IPS-20b (cell line): Measurements from ENCODE around the gene CDC16.
A peak's percentile ranks its signal among the peaks of the same experiment; 100 is the strongest.

Source experiments
- H3K27ac ChIP-seq: one replicate; pipeline ENCODE4 v1.5.1; 2013; ENCODE audit warnings: low read length
- H3K27me3 ChIP-seq: 2 replicates; pipeline ENCODE4 v1.6.1; 2013; ENCODE audit warnings: mild to moderate bottlenecking, low read length, inconsistent platforms; ENCODE audit not compliant: insufficient read depth
- H3K36me3 ChIP-seq: 2 replicates; pipeline ENCODE4 v1.6.1; 2013; ENCODE audit warnings: low read depth, mild to moderate bottlenecking, inconsistent platforms, low read length, moderate library complexity; ENCODE audit not compliant: insufficient read depth
- H3K4me1 ChIP-seq: 2 replicates; pipeline ENCODE4 v1.6.1; 2013; ENCODE audit warnings: mild to moderate bottlenecking, control low read depth, inconsistent platforms, low read length, moderate library complexity; ENCODE audit not compliant: insufficient read depth
- H3K4me3 ChIP-seq: 2 replicates; pipeline ENCODE4 v1.5.1; 2013; ENCODE audit warnings: mild to moderate bottlenecking, low read length, inconsistent platforms
- H3K9ac ChIP-seq: 2 replicates; pipeline ENCODE4 v1.6.1; 2013; ENCODE audit warnings: low read depth, mild to moderate bottlenecking, inconsistent platforms, low read length, moderate library complexity
- H3K9me3 ChIP-seq: 2 replicates; pipeline ENCODE4 v1.6.1; 2013; ENCODE audit warnings: mild to moderate bottlenecking, low read depth, low read length, inconsistent platforms; ENCODE audit not compliant: insufficient read depth

The CDC16 gene

DNA sequence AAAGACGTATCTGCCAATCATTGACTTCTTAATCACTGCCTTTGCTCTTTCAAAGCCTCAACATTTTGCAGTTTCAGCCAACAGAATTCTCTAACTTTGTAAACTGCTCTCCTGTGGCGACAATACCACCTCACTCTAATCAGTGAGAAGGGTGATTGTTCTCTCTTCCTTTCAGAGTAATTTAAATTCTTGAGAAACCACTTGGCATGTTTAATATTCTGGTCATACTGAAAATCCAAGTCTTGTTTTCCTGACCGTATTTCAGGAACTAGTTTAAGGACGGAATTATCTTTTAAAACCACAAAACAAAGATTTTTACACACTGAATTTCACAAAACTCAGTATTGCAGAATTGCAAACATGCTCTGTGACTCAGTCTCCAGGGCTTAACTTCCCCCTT, 5.2 kb upstream of the CDC16 start:
- Histone ChIP-seq H3K4me1 (peaks cover 53% of the 10 kb centered on the region), H3K27ac (no peak overlapping the region), H3K9me3 (no peaks in the 10 kb centered on the region), H3K4me3 (peak overlapping the region; percentile 23; the same call in 1 of the 2 replicates), H3K27me3 (peaks cover 5% of the 10 kb centered on the region; the same call in 1 of the 2 replicates), H3K9ac (peak overlapping the region; percentile 65), H3K36me3 (no peaks in the 10 kb centered on the region)

- Histone ChIP-seq H3K27ac (peak overlapping the region; percentile 26), H3K9ac (peak overlapping the region; percentile 65), H3K27me3 (peaks cover 5% of the 10 kb centered on the region; the same call in 1 of the 2 replicates), H3K4me3 (peak overlapping the region; percentile 23; the same call in 1 of the 2 replicates), H3K36me3 (no peaks in the 10 kb centered on the region), H3K4me1 (peaks cover 53% of the 10 kb centered on the region), H3K9me3 (no peaks in the 10 kb centered on the region)
Observed at GRCh38 chr13:114230117-114230516, 4.6 kb upstream of the CDC16 start.

GRCh38 chr13:114230575-114230974, 4.1 kb upstream of the CDC16 start:
- Histone ChIP-seq H3K36me3 (no peaks in the 10 kb centered on the region), H3K4me1 (peaks cover 55% of the 10 kb centered on the region), H3K27ac (peak overlapping the region; percentile 26), H3K27me3 (peaks cover 5% of the 10 kb centered on the region; the same call in 1 of the 2 replicates), H3K9ac (peak overlapping the region; percentile 65; the same call in 1 of the 2 replicates), H3K9me3 (no peaks in the 10 kb centered on the region), H3K4me3 (peak overlapping the region; percentile 8; the same call in 1 of the 2 replicates)

DNA sequence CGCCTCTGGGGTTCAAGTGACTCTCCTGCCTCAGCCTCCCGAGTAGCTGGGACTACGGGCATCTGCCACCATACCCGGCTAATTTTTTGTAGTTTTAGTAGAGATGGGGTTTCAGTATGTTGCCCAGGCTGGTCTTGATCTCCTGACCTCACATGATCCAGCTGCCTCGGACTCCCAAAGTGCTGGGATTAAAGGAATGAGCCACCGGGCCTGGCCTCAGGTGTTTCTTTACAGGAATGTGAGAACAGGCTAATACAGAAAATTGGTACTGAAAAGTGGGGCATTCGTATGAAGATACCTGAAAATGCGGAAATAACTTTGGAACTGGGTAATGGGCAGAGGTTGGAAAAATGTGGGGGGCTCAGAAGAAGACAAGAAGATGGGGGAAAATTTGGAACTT, 2.8 kb upstream of the CDC16 start:
- Histone ChIP-seq H3K9me3 (no peaks in the 10 kb centered on the region), H3K36me3 (peaks cover 5% of the 10 kb centered on the region; the same call in 1 of the 2 replicates), H3K4me3 (no peak overlapping the region), H3K9ac (no peak overlapping the region), H3K27ac (no peak overlapping the region), H3K27me3 (peaks cover 5% of the 10 kb centered on the region; the same call in 1 of the 2 replicates), H3K4me1 (peaks cover 60% of the 10 kb centered on the region)

GRCh38 chr13:114234266-114234644, 442 bp upstream of the CDC16 start:
- Histone ChIP-seq H3K9me3 (no peaks in the 10 kb centered on the region), H3K27me3 (peaks cover 5% of the 10 kb centered on the region; the same call in 1 of the 2 replicates), H3K4me3 (peak overlapping the region; percentile 26; the same call in 1 of the 2 replicates), H3K4me1 (peaks cover 37% of the 10 kb centered on the region; the same call in 1 of the 2 replicates), H3K9ac (peak overlapping the region; percentile 29; the same call in 1 of the 2 replicates), H3K27ac (no peak overlapping the region), H3K36me3 (peaks cover 29% of the 10 kb centered on the region)

GRCh38 chr13:114235697-114236096, 1.0 kb downstream of the CDC16 start:
- no peaks in the 10 kb centered on the region for H3K9me3 ChIP-seq
- H3K36me3 ChIP-seq, result peaks cover 42% of the 10 kb centered on the region
- no peak overlapping the region for H3K27ac ChIP-seq
- H3K4me3 ChIP-seq, result peak overlapping the region; percentile 97
- peaks cover 25% of the 10 kb centered on the region; the same call in 1 of the 2 replicates for H3K4me1 ChIP-seq
- H3K27me3 ChIP-seq, result peaks cover 5% of the 10 kb centered on the region; the same call in 1 of the 2 replicates
- H3K9ac ChIP-seq, result peak overlapping the region; percentile 90

DNA sequence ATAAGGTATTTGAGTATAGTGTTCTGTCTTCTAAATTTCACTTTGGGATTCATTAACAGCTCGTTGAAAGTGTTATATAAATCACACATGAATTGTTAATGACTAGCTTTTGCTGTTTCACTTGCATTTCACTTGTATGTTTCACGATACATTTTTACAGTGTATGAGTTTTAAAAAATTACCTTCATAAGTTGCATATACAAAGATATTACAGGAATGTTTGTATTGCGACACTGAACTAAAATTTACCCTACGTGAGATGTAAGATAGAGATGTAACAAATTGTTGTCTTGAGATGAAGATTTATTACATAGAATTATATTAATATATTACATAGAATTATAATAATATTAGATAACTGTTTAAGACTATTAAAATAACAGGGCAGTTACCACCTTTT, 1.5 kb downstream of the CDC16 start:
- Histone ChIP-seq H3K9ac (peak overlapping the region; percentile 90; the same call in 1 of the 2 replicates), H3K27ac (no peak overlapping the region), H3K36me3 (peaks cover 47% of the 10 kb centered on the region), H3K9me3 (no peaks in the 10 kb centered on the region), H3K4me1 (peaks cover 22% of the 10 kb centered on the region; the same call in 1 of the 2 replicates), H3K27me3 (peaks cover 5% of the 10 kb centered on the region; the same call in 1 of the 2 replicates), H3K4me3 (peak overlapping the region; percentile 97)

GRCh38 chr13:114237415-114238112, 2.9 kb downstream of the CDC16 start:
- Histone ChIP-seq H3K9ac (no peak overlapping the region), H3K9me3 (no peaks in the 10 kb centered on the region), H3K27me3 (peaks cover 5% of the 10 kb centered on the region; the same call in 1 of the 2 replicates), H3K36me3 (peaks cover 61% of the 10 kb centered on the region), H3K27ac (no peak overlapping the region), H3K4me1 (peaks cover 15% of the 10 kb centered on the region), H3K4me3 (no peak overlapping the region)

DNA sequence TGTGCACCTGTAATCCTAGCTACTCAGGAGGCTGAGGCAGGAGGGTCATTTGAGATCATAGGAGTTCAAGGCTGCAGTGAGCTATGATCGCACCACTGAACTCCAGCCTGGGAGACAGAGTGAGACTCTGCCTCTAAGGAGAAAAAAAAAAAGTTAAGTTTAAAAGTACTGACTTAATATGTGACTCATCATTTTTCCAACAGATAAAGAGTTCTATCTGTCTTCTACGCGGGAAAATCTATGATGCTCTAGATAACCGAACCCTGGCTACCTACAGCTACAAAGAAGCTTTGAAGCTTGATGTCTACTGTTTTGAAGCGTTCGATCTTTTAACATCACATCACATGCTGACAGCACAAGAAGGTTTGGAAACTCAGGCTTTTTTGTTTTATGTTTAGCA, 7.2 kb downstream of the CDC16 start:
- Histone ChIP-seq H3K9me3 (no peaks in the 10 kb centered on the region), H3K27ac (no peak overlapping the region), H3K27me3 (no peaks in the 10 kb centered on the region), H3K4me3 (no peak overlapping the region), H3K36me3 (peaks cover 99% of the 10 kb centered on the region), H3K9ac (no peak overlapping the region), H3K4me1 (peaks cover 3% of the 10 kb centered on the region)

DNA sequence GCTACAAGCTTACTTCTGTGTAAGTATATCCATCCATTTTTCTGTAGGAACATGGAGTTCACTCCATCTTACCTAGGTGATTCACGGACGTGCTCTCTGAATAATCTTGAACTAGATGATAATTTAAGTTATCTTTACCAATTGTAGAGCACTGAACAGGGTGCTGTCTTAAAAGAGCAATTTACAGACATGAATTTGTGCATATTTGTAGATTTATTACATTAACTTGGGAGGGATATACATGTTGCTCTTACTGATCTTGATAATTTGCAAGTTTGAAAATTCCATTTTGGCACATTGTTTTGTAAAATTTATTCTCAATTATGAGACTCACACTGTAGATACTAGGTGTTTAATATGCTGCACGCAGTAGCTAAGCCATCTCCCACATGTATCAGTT, 9.3 kb downstream of the CDC16 start:
- peaks cover 99% of the 10 kb centered on the region for H3K36me3 ChIP-seq
- H3K9me3 ChIP-seq, result no peaks in the 10 kb centered on the region
- peaks cover 3% of the 10 kb centered on the region for H3K4me1 ChIP-seq
- no peak overlapping the region for H3K27ac ChIP-seq
- no peaks in the 10 kb centered on the region for H3K27me3 ChIP-seq
- no peak overlapping the region for H3K9ac ChIP-seq
- H3K4me3 ChIP-seq, result no peak overlapping the region

DNA sequence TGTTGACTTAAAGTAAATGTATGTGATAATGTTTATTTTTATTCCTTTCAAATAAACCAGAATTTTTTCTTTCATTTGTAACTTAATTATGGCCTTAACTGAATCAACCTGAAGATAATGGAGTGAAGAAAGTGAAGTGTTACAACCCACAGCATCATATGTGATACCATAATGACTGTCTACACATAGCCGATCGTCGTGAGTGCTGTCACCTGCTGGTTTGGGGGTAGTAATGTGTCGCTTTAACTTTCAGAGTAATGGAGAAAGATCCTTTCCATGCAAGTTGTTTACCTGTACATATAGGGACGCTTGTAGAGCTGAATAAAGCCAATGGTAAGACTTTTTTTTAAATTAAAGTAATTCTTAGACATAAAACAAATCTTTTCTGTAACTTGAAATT, 9.9 kb downstream of the CDC16 start:
- Histone ChIP-seq H3K27me3 (no peaks in the 10 kb centered on the region), H3K36me3 (peaks cover 99% of the 10 kb centered on the region), H3K9ac (no peak overlapping the region), H3K9me3 (no peaks in the 10 kb centered on the region), H3K4me1 (peaks cover 3% of the 10 kb centered on the region), H3K4me3 (no peak overlapping the region), H3K27ac (no peak overlapping the region)

GRCh38 chr13:114248011-114248410, 13.3 kb downstream of the CDC16 start:
- Histone ChIP-seq H3K27me3 (no peaks in the 10 kb centered on the region), H3K4me3 (no peak overlapping the region), H3K9me3 (no peaks in the 10 kb centered on the region), H3K4me1 (peaks cover 1% of the 10 kb centered on the region; the same call in 1 of the 2 replicates), H3K27ac (no peak overlapping the region), H3K36me3 (peaks cover 100% of the 10 kb centered on the region), H3K9ac (no peak overlapping the region)
